Stimulated activated CD8-positive, alpha-beta memory T cell treated with anti-CD3 and anti-CD28 coated beads, Interleukin-15, amount 100 ng/mL, for 24 hours (primary cell): ENCODE measurements around the gene MEGF11.
"Not testable (repeated sequence)": the region's sequence is repeated elsewhere in the genome, so short reads cannot be mapped to it uniquely, and the experiment has no call there.

Experiments
- DNase-seq: peaks from one replicate; pipeline ENCODE4 v3.0.0-alpha.2; 2020; ENCODE audit warnings: low read depth

The MEGF11 gene

GRCh38 chr15:66029650-66030049, 223.9 kb downstream of the MEGF11 start:
- no peak for DNase-seq

GRCh38 chr15:66027268-66027805, 226.2 kb downstream of the MEGF11 start:
- no peak for DNase-seq

DNA sequence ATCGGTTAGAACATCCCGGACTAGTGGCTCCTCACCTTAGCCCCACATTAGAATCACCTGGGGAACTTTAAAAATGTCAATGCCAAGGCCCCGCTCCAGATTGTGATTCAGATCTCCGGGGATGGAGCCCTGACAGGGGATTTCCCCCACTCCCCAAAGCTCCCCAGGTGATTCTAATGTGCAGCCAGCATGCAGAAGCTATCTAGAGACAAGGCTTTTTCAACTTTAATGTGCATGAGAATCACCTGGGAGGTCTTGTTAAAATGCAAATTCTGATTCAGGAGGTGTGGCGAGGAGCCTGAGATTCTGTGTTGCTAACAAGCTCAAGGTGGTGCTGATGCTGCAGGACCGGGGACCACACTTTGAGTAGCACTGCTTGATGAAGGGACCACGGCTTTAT, 227.6 kb downstream of the MEGF11 start:
- no peak for DNase-seq

DNA sequence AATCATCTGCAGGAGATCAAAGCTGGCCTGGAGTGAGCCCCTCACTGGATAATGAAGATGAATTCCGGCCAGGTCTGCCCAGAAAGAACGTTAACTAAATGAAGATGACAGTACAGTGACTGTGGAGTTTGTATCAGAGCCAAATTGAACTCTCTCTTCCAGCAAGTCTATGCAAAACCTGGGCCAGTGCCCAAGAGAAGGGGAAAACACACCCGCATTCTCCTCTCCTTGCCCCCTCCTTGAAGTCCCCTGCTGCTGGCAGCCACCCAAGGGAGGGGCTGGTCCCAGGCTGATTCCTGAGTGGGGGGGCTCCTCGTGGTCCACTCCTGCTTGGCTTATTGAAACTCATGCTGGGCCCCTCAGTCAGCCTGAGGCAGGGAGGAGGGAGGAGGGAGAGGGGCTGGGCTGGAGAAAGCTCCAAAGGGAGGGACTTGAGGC, 228.5 kb downstream of the MEGF11 start:
- DNase-seq: no peak

DNA sequence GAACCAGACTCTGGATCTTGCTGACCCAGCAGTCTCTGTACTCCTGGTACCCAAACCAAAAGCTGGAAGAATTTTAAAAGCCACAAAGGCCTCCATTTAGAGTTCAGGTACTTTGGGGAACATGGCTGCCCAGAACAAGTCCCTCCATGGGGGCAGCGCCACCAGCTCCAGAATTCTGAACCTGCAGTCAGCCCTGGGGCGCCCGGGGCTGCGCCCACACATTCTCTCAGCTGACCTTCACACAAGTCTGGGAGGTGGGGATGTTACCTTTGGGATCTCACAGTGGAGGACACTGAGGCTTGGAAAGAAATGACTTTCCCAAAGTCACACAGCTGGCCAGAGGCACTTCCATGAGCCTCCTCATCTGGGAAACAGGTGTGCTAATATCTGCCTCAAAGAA, 229.4 kb downstream of the MEGF11 start:
- DNase-seq: no peak

DNA sequence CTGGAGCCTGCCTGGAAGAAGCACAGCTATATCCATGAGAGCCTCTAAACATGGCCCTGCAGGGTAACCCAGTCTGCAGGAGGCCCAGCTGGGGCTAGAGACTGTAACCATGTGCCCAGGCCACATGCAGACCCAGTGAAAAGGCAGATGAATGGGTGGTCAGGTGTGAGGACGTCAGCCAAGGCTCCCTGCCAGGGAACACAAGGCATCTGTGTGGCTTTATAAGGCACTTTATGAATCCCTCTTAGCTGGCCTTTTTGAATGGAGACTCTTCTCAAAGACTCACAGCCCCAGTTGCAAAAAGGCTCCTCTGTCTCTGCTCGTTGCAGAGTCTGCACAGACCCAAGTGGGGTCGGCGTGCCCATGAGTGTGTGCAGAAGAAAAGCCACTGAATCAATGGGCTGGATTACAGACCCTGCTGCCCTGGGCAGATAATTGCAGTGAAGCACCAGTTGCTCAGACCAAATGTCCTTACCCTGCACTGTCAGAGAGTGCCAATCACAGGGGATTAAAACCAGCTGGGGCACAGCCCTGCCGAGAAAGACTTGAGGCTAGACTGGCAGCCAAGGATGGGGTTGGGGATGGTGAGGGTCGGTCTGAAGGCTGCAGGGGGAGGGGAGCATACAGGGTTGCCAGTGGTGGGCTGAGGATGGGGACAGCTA, 230.1 kb downstream of the MEGF11 start:
- DNase-seq: no peak

DNA sequence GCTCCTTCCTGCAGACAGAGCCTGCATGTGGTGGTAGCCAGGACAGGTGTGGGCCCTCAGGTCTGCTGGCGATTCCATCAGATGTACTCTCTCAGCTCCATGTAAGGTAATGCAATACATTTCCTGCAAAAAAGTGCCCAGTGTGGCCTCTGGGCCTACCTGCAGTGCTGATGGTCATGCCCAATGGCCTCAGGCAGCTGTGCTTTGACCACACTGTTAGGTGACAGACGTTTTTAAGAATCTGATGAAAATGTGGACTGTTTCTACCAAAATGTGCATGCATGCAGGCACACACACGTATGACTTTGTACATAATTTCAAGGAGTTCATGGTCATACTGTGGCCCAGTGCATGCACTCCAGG, 231.4 kb downstream of the MEGF11 start:
- DNase-seq: no peak

DNA sequence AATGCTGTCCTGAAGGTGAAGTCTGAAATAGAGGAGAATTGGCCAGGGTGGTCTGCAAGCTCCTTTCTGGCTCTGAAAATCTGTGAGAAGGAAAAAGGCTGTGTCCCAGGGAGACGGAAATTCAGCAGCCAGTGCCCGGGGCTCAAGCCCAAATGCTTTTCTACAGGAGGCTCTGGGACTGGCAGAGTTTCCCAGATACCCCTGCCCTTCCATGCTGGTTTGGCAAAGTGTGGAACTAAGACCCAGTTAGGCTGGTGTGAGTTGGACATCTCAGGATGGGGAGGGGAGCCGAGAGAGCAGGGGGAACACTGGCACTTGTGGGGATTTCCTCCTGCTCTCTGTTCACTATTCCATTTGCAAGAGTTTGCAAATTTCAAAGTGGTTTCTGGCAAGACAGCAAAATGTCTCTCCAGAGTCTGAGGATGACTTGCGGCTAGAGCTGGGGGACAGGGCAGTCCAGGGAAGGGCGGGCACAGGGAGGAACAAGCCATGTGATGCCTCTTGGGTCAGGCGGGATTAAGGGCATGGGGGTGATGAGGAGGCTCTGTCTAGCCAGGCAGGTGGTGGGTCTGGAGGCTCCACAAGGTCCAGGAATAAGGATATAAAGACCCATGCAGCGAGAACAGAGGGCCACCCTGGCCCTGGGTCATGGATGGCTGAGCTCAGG, 231.9 kb downstream of the MEGF11 start:
- DNase-seq: no peak

- no peak for DNase-seq
Measured at GRCh38 chr15:66019826-66020398, 233.6 kb downstream of the MEGF11 start.

GRCh38 chr15:66019368-66019767, 234.2 kb downstream of the MEGF11 start:
- DNase-seq: no peak

DNA sequence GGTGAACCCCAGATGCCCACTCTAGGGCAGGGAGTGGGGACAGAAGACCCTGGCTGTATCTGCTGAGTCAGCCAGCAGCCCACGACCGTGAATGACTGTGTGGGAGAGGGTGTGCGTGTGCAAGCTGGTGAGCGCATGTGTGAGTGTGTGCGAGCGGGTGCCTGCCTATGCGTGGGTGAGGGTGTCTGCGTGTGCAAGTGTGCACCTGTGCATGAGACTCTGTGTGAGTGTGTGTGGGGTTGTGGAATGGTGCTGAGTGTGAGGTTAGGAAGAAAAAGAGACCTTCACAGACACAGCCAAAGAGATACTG, 235.1 kb downstream of the MEGF11 start:
- DNase-seq: no peak

DNA sequence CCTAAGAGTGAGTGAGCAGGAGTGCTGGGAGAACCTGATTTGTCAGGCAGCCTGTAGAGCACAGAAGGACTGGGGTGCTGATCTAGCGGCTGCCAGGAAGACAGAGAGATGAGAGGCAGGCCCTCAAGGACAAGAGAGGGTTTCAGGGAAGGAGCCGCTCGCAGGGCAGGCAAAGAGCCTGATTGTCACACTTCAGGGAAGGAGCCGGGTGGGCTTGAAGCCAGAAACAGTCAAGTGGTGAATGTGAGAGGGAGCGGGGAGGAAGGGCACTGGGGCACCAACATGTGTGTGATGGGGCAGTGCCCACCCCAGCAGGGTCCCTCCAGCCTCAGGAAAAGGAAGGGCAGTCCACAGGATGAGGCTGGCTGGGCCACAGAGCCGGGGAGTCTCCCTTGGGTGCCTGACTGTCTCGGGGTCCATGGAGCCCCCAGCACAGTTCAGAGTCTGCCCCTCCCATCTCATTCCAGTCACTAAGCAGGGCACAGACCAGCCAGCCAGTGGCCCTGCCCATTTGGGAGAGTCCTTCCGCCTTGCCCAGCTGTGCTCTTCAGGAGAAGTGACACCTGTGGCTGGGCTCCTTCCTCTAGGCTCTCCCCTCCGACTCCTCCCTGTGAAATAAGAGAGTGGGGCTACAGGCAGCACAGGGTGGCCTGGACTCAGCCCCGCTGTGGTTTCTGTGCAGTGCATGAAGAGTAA, 235.6 kb downstream of the MEGF11 start:
- DNase-seq: no peak

DNA sequence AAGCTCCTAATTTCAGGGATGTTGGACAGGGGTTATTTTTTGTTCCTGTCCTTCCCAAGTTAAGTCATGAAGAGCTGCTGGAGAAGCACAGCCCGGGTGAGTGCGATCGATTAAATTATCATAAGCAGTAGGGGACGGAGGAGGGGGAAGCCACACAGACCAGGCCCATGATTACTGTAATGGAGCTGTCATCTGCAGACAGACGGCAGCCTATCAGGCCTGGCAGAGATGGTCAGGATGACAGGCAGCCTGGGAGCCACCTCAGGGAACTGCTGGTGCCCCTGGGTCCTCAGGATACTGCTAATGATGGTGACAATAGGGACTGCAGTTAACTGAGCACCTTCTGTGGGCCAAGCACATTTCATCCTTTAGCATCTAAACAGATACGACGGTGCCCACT, 236.6 kb downstream of the MEGF11 start:
- DNase-seq: no peak

- DNase-seq: no peak
Measured at GRCh38 chr15:66016199-66016598, 237.4 kb downstream of the MEGF11 start.

- no peak for DNase-seq
Measured at GRCh38 chr15:66014635-66015182, 238.8 kb downstream of the MEGF11 start.

DNA sequence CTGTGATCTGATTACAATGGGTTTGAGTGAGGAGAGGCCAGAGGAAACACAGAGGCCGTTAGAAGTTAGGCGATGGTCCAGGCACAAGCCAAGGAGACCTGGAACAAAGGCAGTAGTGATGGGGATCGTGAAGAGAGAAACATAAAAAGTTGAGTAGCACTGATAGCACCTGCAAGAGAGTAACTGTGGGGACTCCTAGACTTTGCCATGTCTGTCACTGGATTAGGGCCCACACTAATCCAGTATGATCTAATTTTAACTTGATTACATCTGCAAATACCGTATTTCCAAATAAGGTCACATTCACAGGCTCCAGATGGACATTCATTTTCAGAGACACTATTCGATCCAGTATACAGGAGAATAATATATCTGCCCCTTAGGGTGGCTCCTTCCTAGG, 239.5 kb downstream of the MEGF11 start:
- DNase-seq: no peak

DNA sequence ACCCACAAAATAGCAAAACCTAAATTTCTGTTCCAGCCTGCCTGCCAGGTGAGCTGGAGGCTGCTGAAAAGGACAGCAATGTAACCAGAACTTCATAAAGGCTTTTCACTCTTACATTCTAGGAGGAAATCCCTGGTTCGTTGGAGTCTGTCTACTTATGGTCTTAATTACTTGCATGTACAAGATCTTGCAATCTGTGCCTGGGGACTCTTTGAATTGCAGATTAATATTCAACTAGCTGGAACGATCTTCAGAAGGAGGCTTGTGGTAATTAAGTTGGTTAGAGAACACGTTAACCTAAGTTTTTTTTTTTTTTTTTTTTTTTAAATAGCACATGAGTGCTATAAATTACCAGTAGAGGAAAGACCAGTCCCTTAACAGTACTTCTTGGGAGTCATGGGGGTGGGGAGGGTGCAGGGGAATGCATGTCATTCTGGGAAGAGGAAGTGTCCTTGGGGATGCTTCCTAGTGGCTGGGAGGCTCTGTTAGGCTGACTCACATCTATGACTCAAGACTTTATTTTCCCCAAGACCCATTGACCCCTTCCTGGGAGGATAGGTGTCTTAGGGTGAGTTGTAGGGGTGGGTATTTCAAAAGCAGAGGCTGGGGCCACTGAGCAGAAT, 244.5 kb downstream of the MEGF11 start:
- no peak for DNase-seq

DNA sequence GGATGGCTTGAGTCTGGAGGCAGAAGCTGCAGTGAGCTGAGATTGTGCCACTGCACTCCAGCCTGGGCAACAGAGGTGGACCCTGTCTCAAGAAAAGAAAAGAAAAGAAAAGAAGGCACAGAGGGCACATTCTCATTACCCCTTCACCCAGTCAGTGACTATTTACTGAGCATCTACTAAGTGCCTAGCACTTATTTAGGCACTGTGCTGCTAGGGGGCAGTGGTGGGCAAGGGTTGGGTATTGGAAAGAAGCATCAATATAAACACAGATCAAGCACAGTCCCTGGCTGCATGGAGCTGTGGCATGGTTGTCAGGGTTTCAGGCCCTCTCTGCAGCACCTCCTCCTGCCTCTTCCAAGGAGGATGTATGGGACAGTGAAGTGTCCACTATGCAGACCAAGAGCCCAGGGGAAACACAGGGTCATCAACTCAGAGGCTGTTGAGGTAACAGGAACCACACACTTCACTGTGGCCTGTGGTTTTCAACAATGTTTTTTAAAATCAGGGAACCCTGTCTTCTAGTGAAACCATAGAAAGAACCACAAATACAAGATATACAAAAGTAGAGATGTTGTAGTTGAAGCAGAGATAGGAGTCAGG, 245.8 kb downstream of the MEGF11 start:
- no peak for DNase-seq

DNA sequence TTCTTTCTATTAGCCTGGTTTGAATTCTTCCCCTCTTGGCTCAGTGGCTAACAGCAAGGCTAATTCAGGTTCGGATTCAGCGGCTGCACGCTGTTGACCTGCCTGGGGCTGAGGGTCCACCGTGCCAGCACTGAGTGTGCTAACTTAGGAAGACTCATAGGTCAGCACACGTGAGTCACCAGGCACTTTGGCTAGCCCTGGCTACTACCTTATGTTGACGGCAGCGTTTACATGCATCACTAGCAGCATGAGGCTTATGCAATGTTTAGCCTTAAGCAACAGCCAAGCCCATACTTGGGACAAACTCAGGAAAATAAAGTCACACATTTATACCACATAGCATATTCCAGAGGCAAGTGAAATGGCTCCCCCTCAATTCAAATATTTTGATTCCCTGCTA, 246.6 kb downstream of the MEGF11 start:
- no peak for DNase-seq

- DNase-seq: no peak
Measured at GRCh38 chr15:66004618-66005262, 248.8 kb downstream of the MEGF11 start.

GRCh38 chr15:66003129-66003528, 250.4 kb downstream of the MEGF11 start:
- not testable (repeated sequence) for DNase-seq
